DOHH2 (cell line): ENCODE data around the gene ZNF444.

ENCODE experiments used
- EZH2phosphoT487 ChIP-seq: fragments of 200-600 bp; sonication (generic); IDR thresholded peaks from 2 replicates; pipeline ENCODE4 v1.6.1; 2017; ENCODE audit warnings: borderline replicate concordance, mild to moderate bottlenecking, antibody characterized with exemption, low read length, moderate library complexity, mixed read lengths
- TF ChIP-seq, protein P1 (sequence below): fragments of 200-600 bp; sonication (generic); IDR thresholded peaks from one replicate; pipeline ENCODE4 v1.5.1; 2014; ENCODE audit warnings: antibody characterized with exemption, mild to moderate bottlenecking, low read depth, low read length; ENCODE audit not compliant: poor library complexity, severe bottlenecking

DNA sequence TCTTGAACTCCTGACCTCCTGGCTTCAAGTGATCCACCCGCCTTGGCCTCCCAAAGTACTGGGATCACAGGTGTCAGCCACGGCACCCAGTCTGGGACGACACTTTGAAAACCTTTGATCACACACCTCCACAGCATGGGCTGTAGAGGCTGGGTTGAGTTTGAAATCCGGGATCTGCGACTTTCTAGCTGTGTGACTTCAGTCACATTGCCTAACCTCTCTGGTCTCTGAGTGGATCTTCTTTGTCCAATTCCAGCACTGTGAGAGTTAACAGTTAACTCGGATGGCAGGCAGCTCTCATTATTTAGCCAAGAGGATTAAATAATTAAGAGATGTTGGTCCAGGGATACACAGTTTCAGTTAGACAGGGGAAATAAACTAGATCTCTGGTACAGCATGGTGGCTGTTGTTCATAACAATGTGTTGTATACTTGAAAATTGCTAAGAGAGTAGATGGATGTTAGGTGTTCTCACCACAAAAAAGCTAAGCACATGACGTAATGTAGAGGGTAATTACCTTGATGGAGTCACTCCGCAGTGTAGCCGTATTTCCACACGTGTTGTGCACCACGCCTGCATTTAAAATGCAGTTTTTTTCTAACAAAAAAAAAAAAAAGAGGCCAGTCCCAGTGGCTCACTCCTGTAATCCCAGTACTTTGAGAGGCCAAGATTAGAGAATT is 36.6 kb downstream of the ZNF444 start:
- TF ChIP-seq, protein P1, sequence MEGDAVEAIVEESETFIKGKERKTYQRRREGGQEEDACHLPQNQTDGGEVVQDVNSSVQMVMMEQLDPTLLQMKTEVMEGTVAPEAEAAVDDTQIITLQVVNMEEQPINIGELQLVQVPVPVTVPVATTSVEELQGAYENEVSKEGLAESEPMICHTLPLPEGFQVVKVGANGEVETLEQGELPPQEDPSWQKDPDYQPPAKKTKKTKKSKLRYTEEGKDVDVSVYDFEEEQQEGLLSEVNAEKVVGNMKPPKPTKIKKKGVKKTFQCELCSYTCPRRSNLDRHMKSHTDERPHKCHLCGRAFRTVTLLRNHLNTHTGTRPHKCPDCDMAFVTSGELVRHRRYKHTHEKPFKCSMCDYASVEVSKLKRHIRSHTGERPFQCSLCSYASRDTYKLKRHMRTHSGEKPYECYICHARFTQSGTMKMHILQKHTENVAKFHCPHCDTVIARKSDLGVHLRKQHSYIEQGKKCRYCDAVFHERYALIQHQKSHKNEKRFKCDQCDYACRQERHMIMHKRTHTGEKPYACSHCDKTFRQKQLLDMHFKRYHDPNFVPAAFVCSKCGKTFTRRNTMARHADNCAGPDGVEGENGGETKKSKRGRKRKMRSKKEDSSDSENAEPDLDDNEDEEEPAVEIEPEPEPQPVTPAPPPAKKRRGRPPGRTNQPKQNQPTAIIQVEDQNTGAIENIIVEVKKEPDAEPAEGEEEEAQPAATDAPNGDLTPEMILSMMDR, result no peak
- no peak for TF ChIP-seq EZH2phosphoT487
